HL-60 (cell line): ENCODE results near the gene KCNK15.
"Not testable (repeated sequence)": the region's sequence is repeated elsewhere in the genome, so short reads cannot be mapped to it uniquely, and the experiment has no call there.

Experiments used
- DNase-seq, 2 experiments: peaks; one replicate each; pipeline ENCODE4 v3.0.0-alpha.2; 2010 to 2020; ENCODE audit warnings: low read depth in 1 of 2, low spot score in 1 of 2
- H3K27ac ChIP-seq: fragments of 250-450 bp; sonication (Bioruptor Pico); replicated peaks from 2 replicates; pipeline ENCODE4 v1.5.1; 2020; ENCODE audit warnings: mild to moderate bottlenecking, moderate library complexity
- H3K27me3 ChIP-seq: fragments of 250-450 bp; sonication (Bioruptor Pico); 2 replicates; pipeline ENCODE4 v1.5.1; 2021; ENCODE audit warnings: mild to moderate bottlenecking, moderate library complexity; ENCODE audit not compliant: insufficient read depth, poor library complexity, severe bottlenecking
- H3K4me3 ChIP-seq: replicated peaks from 2 replicates; pipeline ENCODE4 v1.5.1; 2011; ENCODE audit warnings: mild to moderate bottlenecking, control low read depth, low read length; ENCODE audit not compliant: insufficient read depth
- CTCF ChIP-seq: IDR thresholded peaks from one replicate; pipeline ENCODE4 v1.5.1; 2011; ENCODE audit warnings: low read length, control low read depth, inconsistent platforms; ENCODE audit not compliant: insufficient read depth
- GABPA ChIP-seq: IDR thresholded peaks from 2 replicates; pipeline ENCODE4 v1.6.1; 2012; ENCODE audit warnings: low read depth
- POLR2AphosphoS5 ChIP-seq: IDR thresholded peaks from 2 replicates; pipeline ENCODE4 v1.6.1; 2012; ENCODE audit warnings: low read depth
- REST ChIP-seq: IDR thresholded peaks from 2 replicates; pipeline ENCODE4 v1.6.1; 2012; ENCODE audit warnings: low read depth; ENCODE audit not compliant: insufficient replicate concordance
- SPI1 ChIP-seq: IDR thresholded peaks from 2 replicates; pipeline ENCODE4 v1.6.1; 2012; ENCODE audit warnings: low read depth, mild to moderate bottlenecking, borderline replicate concordance

The KCNK15 gene

GRCh38 chr20:44759595-44759994 is 13.9 kb downstream of the KCNK15 start:
- Histone ChIP-seq H3K4me3 (no peak overlapping the region), H3K27ac (no peak overlapping the region), H3K27me3 (peaks cover 3% of the 10 kb centered on the region)
- no peak for DNase-seq
- no peak for TF ChIP-seq GABPA
- TF ChIP-seq REST: no peak

GRCh38 chr20:44761423-44761822 is 15.8 kb downstream of the KCNK15 start:
- no peak overlapping the region for H3K27ac ChIP-seq
- TF ChIP-seq CTCF (no peak), GABPA (no peak), SPI1 (no peak), POLR2AphosphoS5 (no peak), REST (no peak)
- no peak overlapping the region for H3K4me3 ChIP-seq
- peaks cover 3% of the 10 kb centered on the region for H3K27me3 ChIP-seq
- no peak for DNase-seq

- TF ChIP-seq CTCF (no peak), POLR2AphosphoS5 (no peak), SPI1 (no peak), REST (no peak), GABPA (no peak)
- no peak for DNase-seq
- H3K27ac ChIP-seq: no peak overlapping the region
- H3K4me3 ChIP-seq: no peak overlapping the region
- peaks cover 3% of the 10 kb centered on the region for H3K27me3 ChIP-seq
These were observed 16.9 kb downstream of the KCNK15 start for GRCh38 chr20:44762466-44763140.

- H3K27ac ChIP-seq, H3K4me3 ChIP-seq, DNase-seq, H3K27me3 ChIP-seq: not testable (repeated sequence)
These were observed 18.1 kb downstream of the KCNK15 start for GRCh38 chr20:44763798-44764197.
